Measurements from ENCODE around the gene ASIC1. TPM values are rescaled to one million over a fixed set of nuclear protein-coding genes. Genes with fewer than 3 reads are reported as not detected.
A peak's percentile ranks its signal among the peaks of the same experiment; 100 is the strongest.

Gene ASIC1
- total and polyA plus RNA-seq, 2 of the 13 experiments (the other 11 are each of a cell fraction or from before 2014, with no cell fraction given), result 0.44 to 1.5 TPM

- no peak for TF ChIP-seq ARHGAP35 (CRISPR knock-in tag; IDR thresholded peaks at IDR 0.05; ENCODE audit: borderline replicate concordance)
- TF ChIP-seq ZNF737 (CRISPR knock-in tag; IDR thresholded peaks at IDR 0.05; ENCODE audit: borderline replicate concordance), result no peak
- TF ChIP-seq ZMYM2 (CRISPR knock-in tag; IDR thresholded peaks at IDR 0.05), result no peak
- no peak for TF ChIP-seq PRDM10 (CRISPR knock-in tag; IDR thresholded peaks at IDR 0.05; ENCODE audit: low read depth)
- no peak for TF ChIP-seq ZNF616 (CRISPR knock-in tag; IDR thresholded peaks at IDR 0.05; ENCODE audit: low read depth)
- no peak for TF ChIP-seq KDM1A (CRISPR knock-in tag; IDR thresholded peaks at IDR 0.05)
- TF ChIP-seq, protein P1, sequence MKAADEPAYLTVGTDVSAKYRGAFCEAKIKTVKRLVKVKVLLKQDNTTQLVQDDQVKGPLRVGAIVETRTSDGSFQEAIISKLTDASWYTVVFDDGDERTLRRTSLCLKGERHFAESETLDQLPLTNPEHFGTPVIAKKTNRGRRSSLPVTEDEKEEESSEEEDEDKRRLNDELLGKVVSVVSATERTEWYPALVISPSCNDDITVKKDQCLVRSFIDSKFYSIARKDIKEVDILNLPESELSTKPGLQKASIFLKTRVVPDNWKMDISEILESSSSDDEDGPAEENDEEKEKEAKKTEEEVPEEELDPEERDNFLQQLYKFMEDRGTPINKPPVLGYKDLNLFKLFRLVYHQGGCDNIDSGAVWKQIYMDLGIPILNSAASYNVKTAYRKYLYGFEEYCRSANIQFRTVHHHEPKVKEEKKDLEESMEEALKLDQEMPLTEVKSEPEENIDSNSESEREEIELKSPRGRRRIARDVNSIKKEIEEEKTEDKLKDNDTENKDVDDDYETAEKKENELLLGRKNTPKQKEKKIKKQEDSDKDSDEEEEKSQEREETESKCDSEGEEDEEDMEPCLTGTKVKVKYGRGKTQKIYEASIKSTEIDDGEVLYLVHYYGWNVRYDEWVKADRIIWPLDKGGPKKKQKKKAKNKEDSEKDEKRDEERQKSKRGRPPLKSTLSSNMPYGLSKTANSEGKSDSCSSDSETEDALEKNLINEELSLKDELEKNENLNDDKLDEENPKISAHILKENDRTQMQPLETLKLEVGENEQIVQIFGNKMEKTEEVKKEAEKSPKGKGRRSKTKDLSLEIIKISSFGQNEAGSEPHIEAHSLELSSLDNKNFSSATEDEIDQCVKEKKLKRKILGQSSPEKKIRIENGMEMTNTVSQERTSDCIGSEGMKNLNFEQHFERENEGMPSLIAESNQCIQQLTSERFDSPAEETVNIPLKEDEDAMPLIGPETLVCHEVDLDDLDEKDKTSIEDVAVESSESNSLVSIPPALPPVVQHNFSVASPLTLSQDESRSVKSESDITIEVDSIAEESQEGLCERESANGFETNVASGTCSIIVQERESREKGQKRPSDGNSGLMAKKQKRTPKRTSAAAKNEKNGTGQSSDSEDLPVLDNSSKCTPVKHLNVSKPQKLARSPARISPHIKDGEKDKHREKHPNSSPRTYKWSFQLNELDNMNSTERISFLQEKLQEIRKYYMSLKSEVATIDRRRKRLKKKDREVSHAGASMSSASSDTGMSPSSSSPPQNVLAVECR (CRISPR knock-in tag; IDR thresholded peaks at IDR 0.05; ENCODE audit: borderline replicate concordance), result peak; percentile 68; the same call in 1 of the 2 replicates
- no peak for TF ChIP-seq ZNF878 (CRISPR knock-in tag; IDR thresholded peaks at IDR 0.05)
- no peak for TF ChIP-seq KAT2B (IDR thresholded peaks at IDR 0.05; ENCODE audit: borderline replicate concordance, low read depth, low read length)
- TF ChIP-seq, protein P2, sequence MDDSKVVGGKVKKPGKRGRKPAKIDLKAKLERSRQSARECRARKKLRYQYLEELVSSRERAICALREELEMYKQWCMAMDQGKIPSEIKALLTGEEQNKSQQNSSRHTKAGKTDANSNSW (CRISPR knock-in tag; IDR thresholded peaks at IDR 0.05; ENCODE audit: borderline replicate concordance), result no peak
- no peak for TF ChIP-seq EZH2 (conservative IDR thresholded peaks at IDR 0.05; ENCODE audit: low read depth, low read length)
- TF ChIP-seq ZMYM3 (CRISPR knock-in tag; IDR thresholded peaks at IDR 0.05), result 0 out of 2 replicates have a peak, but pooled peaks have one; percentile 21
- peak; percentile 26; the same call in 1 of the 2 replicates for TF ChIP-seq ZFY (CRISPR knock-in tag; IDR thresholded peaks at IDR 0.05)
- TF ChIP-seq ATF1 (CRISPR knock-in tag; IDR thresholded peaks at IDR 0.05), result no peak
- TF ChIP-seq ZNF501 (CRISPR knock-in tag; IDR thresholded peaks at IDR 0.05), result no peak
- no peak for TF ChIP-seq KLF15 (CRISPR knock-in tag; IDR thresholded peaks at IDR 0.05; ENCODE audit: borderline replicate concordance)
- no peak for TF ChIP-seq ZNF552 (CRISPR knock-in tag; IDR thresholded peaks at IDR 0.05; ENCODE audit: borderline replicate concordance)
- peak; percentile 54; the same call in 1 of the 2 replicates for TF ChIP-seq HDAC2 (CRISPR knock-in tag; IDR thresholded peaks at IDR 0.05)
- TF ChIP-seq SNRNP70 (IDR thresholded peaks at IDR 0.05; ENCODE audit: low read depth, low read length), result no peak
- no peak for TF ChIP-seq TRIM22 (IDR thresholded peaks at IDR 0.05)
- no peak for TF ChIP-seq SIX1 (CRISPR knock-in tag; IDR thresholded peaks at IDR 0.05; ENCODE audit: borderline replicate concordance)
These were observed 45.4 kb downstream of the ASIC1 start (continued) for GRCh38 chr12:50102646-50103309.

All from HepG2 (cell line).